ENCODE measurements around the gene PICK1. TPM values are rescaled to one million over a fixed set of nuclear protein-coding genes. Genes with fewer than 3 reads are reported as not detected.

PICK1 gene
- polyA plus RNA-seq, 1 donor from 2014 or later, result 101 TPM

DNA sequence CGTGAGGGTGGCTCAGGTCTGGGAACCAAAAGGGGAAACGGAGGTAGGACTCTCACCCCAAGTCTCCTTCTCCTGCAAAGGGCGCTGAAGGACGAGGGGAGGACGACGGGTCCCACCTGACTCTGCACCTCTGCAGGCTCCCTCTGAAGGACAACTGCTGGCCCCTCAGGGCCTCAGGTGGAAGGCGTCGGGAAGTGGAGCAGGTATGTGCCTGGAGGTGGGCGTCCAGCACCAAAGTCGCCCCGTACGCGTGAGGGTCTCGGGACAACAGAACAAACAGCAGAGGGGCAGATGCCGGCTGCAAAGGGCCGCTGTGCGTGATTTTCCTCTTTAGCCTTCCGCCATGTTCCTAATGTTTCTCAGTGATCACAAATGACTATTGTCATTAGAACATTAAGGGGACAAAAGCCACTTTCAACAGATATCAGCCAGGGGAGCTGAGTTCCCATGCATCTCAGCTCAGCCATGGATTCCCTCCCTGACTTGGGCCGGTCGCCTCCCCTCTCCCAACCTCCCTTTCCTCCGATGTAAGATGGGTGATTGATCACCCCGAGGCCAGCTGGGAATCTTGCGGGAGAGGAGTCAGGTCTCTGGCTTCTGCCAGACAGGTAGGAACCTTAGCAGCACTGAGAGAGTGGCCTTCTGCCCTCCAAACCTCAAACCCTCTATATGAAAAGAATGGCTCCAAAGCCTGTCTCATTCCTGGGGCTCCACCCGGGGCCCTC is 25.9 kb downstream of the PICK1 start:
- H3K4me3 ChIP-seq (ENCODE audit: low read length), result no peak overlapping the region
- no peak overlapping the region for H3K9ac ChIP-seq (ENCODE audit: low read length)
- no peak for TF ChIP-seq EZH2 (IDR thresholded peaks at IDR 0.05; ENCODE audit: borderline replicate concordance, insufficient read depth, low read length, poor library complexity, severe bottlenecking)
- TF ChIP-seq, protein P1, sequence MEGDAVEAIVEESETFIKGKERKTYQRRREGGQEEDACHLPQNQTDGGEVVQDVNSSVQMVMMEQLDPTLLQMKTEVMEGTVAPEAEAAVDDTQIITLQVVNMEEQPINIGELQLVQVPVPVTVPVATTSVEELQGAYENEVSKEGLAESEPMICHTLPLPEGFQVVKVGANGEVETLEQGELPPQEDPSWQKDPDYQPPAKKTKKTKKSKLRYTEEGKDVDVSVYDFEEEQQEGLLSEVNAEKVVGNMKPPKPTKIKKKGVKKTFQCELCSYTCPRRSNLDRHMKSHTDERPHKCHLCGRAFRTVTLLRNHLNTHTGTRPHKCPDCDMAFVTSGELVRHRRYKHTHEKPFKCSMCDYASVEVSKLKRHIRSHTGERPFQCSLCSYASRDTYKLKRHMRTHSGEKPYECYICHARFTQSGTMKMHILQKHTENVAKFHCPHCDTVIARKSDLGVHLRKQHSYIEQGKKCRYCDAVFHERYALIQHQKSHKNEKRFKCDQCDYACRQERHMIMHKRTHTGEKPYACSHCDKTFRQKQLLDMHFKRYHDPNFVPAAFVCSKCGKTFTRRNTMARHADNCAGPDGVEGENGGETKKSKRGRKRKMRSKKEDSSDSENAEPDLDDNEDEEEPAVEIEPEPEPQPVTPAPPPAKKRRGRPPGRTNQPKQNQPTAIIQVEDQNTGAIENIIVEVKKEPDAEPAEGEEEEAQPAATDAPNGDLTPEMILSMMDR (IDR thresholded peaks at IDR 0.05; ENCODE audit: poor library complexity, severe bottlenecking), result no peak
- TF ChIP-seq TAF1 (IDR thresholded peaks at IDR 0.05; ENCODE audit: low read depth), result no peak
- TF ChIP-seq, protein P2, sequence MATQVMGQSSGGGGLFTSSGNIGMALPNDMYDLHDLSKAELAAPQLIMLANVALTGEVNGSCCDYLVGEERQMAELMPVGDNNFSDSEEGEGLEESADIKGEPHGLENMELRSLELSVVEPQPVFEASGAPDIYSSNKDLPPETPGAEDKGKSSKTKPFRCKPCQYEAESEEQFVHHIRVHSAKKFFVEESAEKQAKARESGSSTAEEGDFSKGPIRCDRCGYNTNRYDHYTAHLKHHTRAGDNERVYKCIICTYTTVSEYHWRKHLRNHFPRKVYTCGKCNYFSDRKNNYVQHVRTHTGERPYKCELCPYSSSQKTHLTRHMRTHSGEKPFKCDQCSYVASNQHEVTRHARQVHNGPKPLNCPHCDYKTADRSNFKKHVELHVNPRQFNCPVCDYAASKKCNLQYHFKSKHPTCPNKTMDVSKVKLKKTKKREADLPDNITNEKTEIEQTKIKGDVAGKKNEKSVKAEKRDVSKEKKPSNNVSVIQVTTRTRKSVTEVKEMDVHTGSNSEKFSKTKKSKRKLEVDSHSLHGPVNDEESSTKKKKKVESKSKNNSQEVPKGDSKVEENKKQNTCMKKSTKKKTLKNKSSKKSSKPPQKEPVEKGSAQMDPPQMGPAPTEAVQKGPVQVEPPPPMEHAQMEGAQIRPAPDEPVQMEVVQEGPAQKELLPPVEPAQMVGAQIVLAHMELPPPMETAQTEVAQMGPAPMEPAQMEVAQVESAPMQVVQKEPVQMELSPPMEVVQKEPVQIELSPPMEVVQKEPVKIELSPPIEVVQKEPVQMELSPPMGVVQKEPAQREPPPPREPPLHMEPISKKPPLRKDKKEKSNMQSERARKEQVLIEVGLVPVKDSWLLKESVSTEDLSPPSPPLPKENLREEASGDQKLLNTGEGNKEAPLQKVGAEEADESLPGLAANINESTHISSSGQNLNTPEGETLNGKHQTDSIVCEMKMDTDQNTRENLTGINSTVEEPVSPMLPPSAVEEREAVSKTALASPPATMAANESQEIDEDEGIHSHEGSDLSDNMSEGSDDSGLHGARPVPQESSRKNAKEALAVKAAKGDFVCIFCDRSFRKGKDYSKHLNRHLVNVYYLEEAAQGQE (IDR thresholded peaks at IDR 0.05; ENCODE audit: borderline replicate concordance), result no peak
- TF ChIP-seq MXI1 (conservative IDR thresholded peaks at IDR 0.05; ENCODE audit: poor library complexity, severe bottlenecking), result no peak
- no peak for TF ChIP-seq RAD21 (conservative IDR thresholded peaks at IDR 0.05)
- no peak for TF ChIP-seq EP300 (conservative IDR thresholded peaks at IDR 0.05; ENCODE audit: poor library complexity, severe bottlenecking)
- H3K4me2 ChIP-seq (ENCODE audit: low read length), result no peak overlapping the region
- no peaks in the 10 kb centered on the region for H3K36me3 ChIP-seq (ENCODE audit: insufficient read depth, low read length)
- peaks cover 16% of the 10 kb centered on the region for H3K27me3 ChIP-seq (ENCODE audit: insufficient read depth, low read depth, low read length)
- H3F3A ChIP-seq (ENCODE audit: insufficient read depth, low read length, poor library complexity, severe bottlenecking), result no peaks in the 10 kb centered on the region
- H3K9me3 ChIP-seq (ENCODE audit: low read length), result no peaks in the 10 kb centered on the region
- no peak overlapping the region for H2AFZ ChIP-seq (ENCODE audit: low read depth, low read length)
- no peaks in the 10 kb centered on the region for H4K20me1 ChIP-seq (ENCODE audit: insufficient read depth)
- H3K79me2 ChIP-seq (replicated peaks; ENCODE audit: insufficient read depth, low read length), result no peaks in the 10 kb centered on the region
- no peaks in the 10 kb centered on the region for H3K9me2 ChIP-seq (ENCODE audit: insufficient read depth, low read length)
- no peak overlapping the region for H3K27ac ChIP-seq (ENCODE audit: low read length)

DNA sequence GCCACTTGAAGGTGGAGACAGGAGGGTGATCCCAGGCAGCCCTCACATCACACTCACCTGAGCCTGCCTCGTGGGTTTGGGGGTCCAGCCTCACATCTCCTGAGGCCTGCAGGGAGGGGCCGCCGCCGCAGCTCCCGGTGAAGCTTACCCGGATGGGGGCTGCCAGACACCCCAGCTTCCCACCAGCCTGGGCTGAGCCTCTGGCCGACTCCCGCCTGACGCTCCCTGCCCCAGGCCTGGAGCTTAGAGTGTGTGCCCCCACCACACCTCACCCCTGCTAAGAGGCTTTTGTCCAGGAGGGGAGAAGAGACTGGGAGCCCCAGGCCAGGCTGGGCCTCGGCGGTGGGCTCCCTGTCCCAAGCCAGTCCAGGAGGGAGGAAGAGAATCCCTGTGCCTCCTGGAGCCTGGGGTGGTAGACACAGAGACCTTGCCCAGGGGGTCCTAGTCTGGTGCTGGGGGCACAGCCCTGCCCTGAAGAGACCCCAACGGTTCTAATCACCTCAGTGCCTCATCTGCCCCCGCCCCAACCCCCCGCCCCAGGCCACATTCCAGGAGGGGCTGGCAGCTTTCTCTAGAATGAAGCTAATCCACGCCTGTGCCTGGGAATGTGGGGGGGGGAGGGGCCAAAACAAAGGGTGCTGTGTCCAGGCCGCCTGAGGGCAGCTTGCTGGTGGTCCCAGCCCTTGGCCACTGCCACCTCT is 26.9 kb downstream of the PICK1 start, which contains the start of gene SLC16A8:
TSS of gene SLC16A8 (minus strand) at position 254 of the 701 bp plus-strand sequence. CDS start 1,311 bp downstream, outside the sequence.
- Histone ChIP-seq H3K9ac (ENCODE audit: low read length) (no peak within 1 kb of the TSS), H3K36me3 (ENCODE audit: insufficient read depth, low read length) (no peaks in the 10 kb centered on the region), H3K4me2 (ENCODE audit: low read length) (no peak within 1 kb of the TSS), H3K9me2 (ENCODE audit: insufficient read depth, low read length) (no peaks in the 10 kb centered on the region), H3K4me3 (ENCODE audit: low read length) (no peak within 1 kb of the TSS), H4K20me1 (ENCODE audit: insufficient read depth) (no peaks in the 10 kb centered on the region), H3K9me3 (ENCODE audit: low read length) (no peaks in the 10 kb centered on the region), H2AFZ (ENCODE audit: low read depth, low read length) (no peak within 1 kb of the TSS), H3K27me3 (ENCODE audit: insufficient read depth, low read depth, low read length) (peaks cover 16% of the 10 kb centered on the region), H3F3A (ENCODE audit: insufficient read depth, low read length, poor library complexity, severe bottlenecking) (no peaks in the 10 kb centered on the region), H3K27ac (ENCODE audit: low read length) (no peak within 1 kb of the TSS), H3K79me2 (replicated peaks; ENCODE audit: insufficient read depth, low read length) (no peaks in the 10 kb centered on the region)
- TF ChIP-seq EZH2 (IDR thresholded peaks at IDR 0.05; ENCODE audit: borderline replicate concordance, insufficient read depth, low read length, poor library complexity, severe bottlenecking) (no peak), EP300 (conservative IDR thresholded peaks at IDR 0.05; ENCODE audit: poor library complexity, severe bottlenecking) (no peak), TAF1 (IDR thresholded peaks at IDR 0.05; ENCODE audit: low read depth) (no peak), POLR2AphosphoS5 (IDR thresholded peaks at IDR 0.05) (no peak), SMC3 (conservative IDR thresholded peaks at IDR 0.05; ENCODE audit: poor library complexity) (no peak), MXI1 (conservative IDR thresholded peaks at IDR 0.05; ENCODE audit: poor library complexity, severe bottlenecking) (no peak), RAD21 (conservative IDR thresholded peaks at IDR 0.05) (no peak)
- TF ChIP-seq, protein P1 (IDR thresholded peaks at IDR 0.05; ENCODE audit: poor library complexity, severe bottlenecking), result no peak
- TF ChIP-seq, protein P2 (IDR thresholded peaks at IDR 0.05; ENCODE audit: borderline replicate concordance), result no peak
